A549 (cell line): ENCODE results near the gene P2RX5. TPM values are rescaled to one million over a fixed set of nuclear protein-coding genes. Genes with fewer than 3 reads are reported as not detected.
A peak's percentile ranks its signal among the peaks of the same experiment; 100 is the strongest.

ENCODE experiments used
- ATAC-seq, 2 experiments: fragments of 200-7000 bp in 1 of 2; fragments of >200 bp in 1 of 2; cut with Nextera tagmentation in 1 of 2; cut with Tn5 transposase in 1 of 2; 3 replicates each; pipeline versions ENCODE4 v1.8.0 to v1.9.1; 2018 to 2020; ENCODE audit warnings: mild to moderate bottlenecking in 1 of 2, moderate library complexity in 1 of 2
- CTCF ChIA-PET: fragments of 300-600 bp; sonication (Branson Sonifier 250); formaldehyde crosslinking; extraction: SDS; loops from one replicate; lab custom pipeline; 2021; ENCODE audit warnings: antibody characterized with exemption, inconsistent platforms; lab: Yijun Ruan, JAX
- POLR2A ChIA-PET: fragments of 350-600 bp; formaldehyde crosslinking; extraction: SDS; loops from one replicate; lab custom pipeline; 2021; ENCODE audit warnings: antibody characterized with exemption, inconsistent platforms; lab: Yijun Ruan, JAX
- DNase-seq, 2 experiments: peaks; one replicate each; pipeline versions ENCODE4 v3.0.0 to v3.0.0-alpha.2; 2011 to 2016; ENCODE audit warnings: low read depth in 1 of 2, low spot score in 1 of 2
- FAIRE-seq: peaks from 2 replicates; lab custom pipeline; 2011; peaks lifted over from hg19 to GRCh38; lab: Jason Lieb, UNC
- H3K27ac ChIP-seq, 2 experiments: fragments of >200 bp; sonication (Bioruptor Twin); formaldehyde crosslinking; 3 replicates each; pipeline ENCODE4 v1.5.1; 2016 to 2017
- H3K4me1 ChIP-seq: fragments of >200 bp; sonication (Bioruptor Twin); formaldehyde crosslinking; 3 replicates; pipeline ENCODE4 v1.6.1; 2016
- H3K4me2 ChIP-seq: fragments of >200 bp; sonication (Bioruptor Twin); formaldehyde crosslinking; 3 replicates; pipeline ENCODE4 v1.6.1; 2016
- H3K4me3 ChIP-seq: fragments of >200 bp; sonication (Bioruptor Twin); formaldehyde crosslinking; 3 replicates; pipeline ENCODE4 v1.5.1; 2016
- H3K9me3 ChIP-seq: fragments of >200 bp; sonication (Bioruptor Twin); formaldehyde crosslinking; 3 replicates; pipeline ENCODE4 v1.6.1; 2016
- CBX2 ChIP-seq: fragments of 200-600 bp; sonication (generic); IDR thresholded peaks from 2 replicates; pipeline ENCODE4 v1.6.1; 2016; ENCODE audit warnings: low read depth, mild to moderate bottlenecking, borderline replicate concordance
- CBX8 ChIP-seq: fragments of 200-600 bp; sonication (generic); IDR thresholded peaks from 2 replicates; pipeline ENCODE4 v1.6.1; 2016
- FOSL2 ChIP-seq, 2 experiments: fragments of 450-650 bp in 1 of 2; fragments of >200 bp in 1 of 2; sonication (Bioruptor Twin) in 1 of 2; formaldehyde crosslinking; IDR thresholded peaks; 2 replicates each; pipeline versions ENCODE4 v1.5.0 to v1.6.1; 2016 to 2020; ENCODE audit warnings: mild to moderate bottlenecking in 1 of 2, moderate library complexity in 1 of 2
- HOXA7 ChIP-seq: fragments of 250-450 bp; sonication (Bioruptor Pico); IDR thresholded peaks from 2 replicates; pipeline ENCODE4 v1.5.0; 2020; ENCODE audit warnings: mild to moderate bottlenecking, moderate library complexity
- HOXB13 ChIP-seq: fragments of 250-450 bp; sonication (Bioruptor Pico); IDR thresholded peaks from 2 replicates; pipeline ENCODE4 v1.5.0; 2020; ENCODE audit warnings: low read depth, mild to moderate bottlenecking, moderate library complexity
- HOXB5 ChIP-seq: fragments of 250-450 bp; sonication (Bioruptor Pico); IDR thresholded peaks from 2 replicates; pipeline ENCODE4 v1.5.0; 2020; ENCODE audit warnings: mild to moderate bottlenecking, moderate library complexity
- JUNB ChIP-seq: fragments of >200 bp; sonication (Bioruptor Twin); formaldehyde crosslinking; IDR thresholded peaks from 2 replicates; pipeline ENCODE4 v1.6.1; 2016
- KDM5A ChIP-seq: fragments of 200-600 bp; sonication (generic); IDR thresholded peaks from 2 replicates; pipeline ENCODE4 v1.6.1; 2016; ENCODE audit warnings: antibody characterized with exemption, mild to moderate bottlenecking
- MAFK ChIP-seq: fragments of 450-650 bp; IDR thresholded peaks from 2 replicates; pipeline ENCODE4 v1.6.1; 2014; ENCODE audit not compliant: partially characterized antibody
- PHF8 ChIP-seq: fragments of 200-600 bp; sonication (generic); IDR thresholded peaks from 2 replicates; pipeline ENCODE4 v1.6.1; 2016; ENCODE audit warnings: low read depth, mild to moderate bottlenecking, antibody characterized with exemption, moderate library complexity, borderline replicate concordance
- RARB ChIP-seq: fragments of 250-450 bp; sonication (Bioruptor Pico); IDR thresholded peaks from 2 replicates; pipeline ENCODE4 v1.8.0; 2021; ENCODE audit warnings: mild to moderate bottlenecking, moderate library complexity
- RFX5 ChIP-seq: fragments of 450-650 bp; IDR thresholded peaks from 2 replicates; pipeline ENCODE4 v1.7.1; 2014; ENCODE audit warnings: antibody characterized with exemption, mild to moderate bottlenecking, moderate library complexity
- SREBF2 ChIP-seq: fragments of 450-650 bp; IDR thresholded peaks from 2 replicates; pipeline ENCODE4 v1.6.1; 2014; ENCODE audit warnings: mild to moderate bottlenecking, moderate library complexity
- TFCP2L1 ChIP-seq: fragments of 250-450 bp; sonication (Bioruptor Pico); IDR thresholded peaks from 2 replicates; pipeline ENCODE4 v1.5.0; 2021; ENCODE audit warnings: mild to moderate bottlenecking
- WGBS: methylation state at CpG from one replicate; pipeline ENCODE4 v1.1.6; 2017; ENCODE audit errors: missing lambda C conversion rate; 5-methylcytosine and 5-hydroxymethylcytosine counted together
- polyA plus RNA-seq, 4 experiments: library from polyadenylated mRNA; depleted of rRNA in 3 of 4; stranded (reverse); fragments of >200 nt; fragmentation: RNase III in 1 of 4; extraction: RNeasy Plus Mini Kit Qiagen cat#74134 plus additional on column Dnase treatment in 1 of 4; gene quantifications; 2 replicates in 3 of 4; 3 replicates in 1 of 4; pipeline ENCODE4 v1.2.3, GENCODE V29; 2011 to 2017
- TF ChIP-seq, protein P1 (sequence below): fragments of >200 bp; sonication (Bioruptor Twin); formaldehyde crosslinking; IDR thresholded peaks from 2 replicates; pipeline ENCODE4 v1.6.1; 2016
- TF ChIP-seq, protein P2 (sequence below): fragments of 200-600 bp; sonication (generic); IDR thresholded peaks from 2 replicates; pipeline ENCODE4 v1.6.1; 2016; ENCODE audit warnings: antibody characterized with exemption, mild to moderate bottlenecking, moderate library complexity
- TF ChIP-seq, protein P3 (sequence below): fragments of 150-350 bp; IDR thresholded peaks from 2 replicates; pipeline ENCODE4 v1.6.1; 2014; ENCODE audit warnings: low read depth, mild to moderate bottlenecking, low read length
- TF ChIP-seq, protein P4 (sequence below): fragments of >200 bp; sonication (Bioruptor Twin); formaldehyde crosslinking; IDR thresholded peaks from 3 replicates; pipeline ENCODE4 v1.6.1; 2016

P2RX5 gene
- polyA plus RNA-seq, 2 of the 4 experiments (the other 2 are of a cell fraction) = 7.8 to 10.6 TPM

DNA sequence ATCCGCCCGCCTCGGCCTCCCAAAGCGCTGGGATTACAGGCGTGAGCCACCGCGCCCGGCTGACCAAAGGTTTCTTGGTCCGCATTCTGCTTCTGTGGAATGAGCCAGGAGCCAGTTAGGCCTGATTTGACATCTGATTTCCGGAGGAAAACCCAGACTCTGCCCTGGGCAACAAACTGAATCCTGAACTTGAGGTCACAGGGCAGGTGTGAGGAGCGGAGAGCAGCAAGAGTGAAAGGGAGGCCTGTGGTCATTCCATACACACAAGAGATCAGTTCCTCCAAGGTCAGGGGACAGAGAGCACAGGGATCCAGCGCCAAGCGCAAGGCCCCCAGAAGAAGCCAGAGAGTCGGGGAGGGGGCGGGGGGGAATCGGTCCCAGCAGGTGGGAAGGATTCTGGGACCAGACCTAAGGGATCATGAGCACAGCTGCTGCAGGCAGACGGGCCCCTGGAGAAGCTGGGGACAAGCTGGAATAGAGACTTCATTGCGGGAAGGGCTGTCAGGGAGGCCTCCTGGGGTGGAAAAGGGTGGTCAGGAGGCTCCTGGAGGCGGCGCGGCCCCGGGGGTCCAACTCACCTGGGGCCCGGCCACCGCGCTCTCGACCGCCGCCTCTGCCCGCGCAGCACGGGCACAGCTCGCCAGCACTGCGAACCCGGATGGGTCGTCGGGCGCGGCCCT lies 60.3 kb downstream of the P2RX5 start:
- ATAC-seq (peak; percentile 6 to 25; a peak in 4 of 6 replicates), DNase-seq (peak in 1 of 2 experiments; percentile 37)
- H3K4me3 ChIP-seq = peak overlapping the region; percentile 93
- CTCF ChIA-PET = interaction anchor here (0.8 to 3.8 kb wide), 11 partner anchors 12 to 787 kb away, joined by 3 to 27 read pairs (median 3); partner anchors contain the start of genes EMC6 and TAX1BP3
- H3K9me3 ChIP-seq = no peaks in the 10 kb centered on the region
- 44% methylated on average over 22 of the region's 38 CpGs for WGBS
- H3K4me2 ChIP-seq = peak overlapping the region; percentile 81
- TF ChIP-seq SREBF2 (no peak), TFCP2L1 (0 out of 2 replicates have a peak, but pooled peaks have one; percentile 18), PHF8 (peak; percentile 55)
- TF ChIP-seq, all 56 proteins: peak for 2
- H3K4me1 ChIP-seq = peaks cover 14% of the 10 kb centered on the region
- H3K27ac ChIP-seq = peak overlapping the region; percentile 90 to 97
- no peak for FAIRE-seq
- POLR2A ChIA-PET = interaction anchor here (0.8 to 2.2 kb wide), 12 partner anchors 9 to 587 kb away, joined by 3 to 24 read pairs (median 4); partner anchors contain the start of gene HASPIN

DNA sequence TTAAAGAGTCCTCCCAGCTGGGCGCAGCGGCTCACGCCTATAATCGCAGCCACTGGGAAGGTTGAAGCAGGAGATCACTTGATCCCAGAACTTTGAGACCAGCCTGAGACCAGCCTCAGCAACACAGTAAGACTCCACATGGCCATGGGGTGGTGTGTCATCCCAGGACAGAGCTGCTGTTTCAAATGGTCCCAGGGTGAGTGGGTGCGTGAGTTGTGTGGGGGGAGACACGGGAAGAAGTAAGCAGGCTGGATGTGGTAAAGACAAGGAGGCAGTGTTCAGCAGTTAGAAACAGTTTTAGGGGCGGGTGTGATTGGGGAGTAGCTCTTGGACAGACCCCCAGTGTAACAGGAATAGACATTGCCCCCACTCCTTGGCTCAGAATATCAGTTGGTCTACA lies 63.7 kb downstream of the P2RX5 start:
- Histone ChIP-seq H3K9me3 (no peaks in the 10 kb centered on the region), H3K4me3 (no peak overlapping the region), H3K4me1 (peaks cover 8% of the 10 kb centered on the region), H3K27ac (no peak overlapping the region), H3K4me2 (no peak overlapping the region)
- no peak for FAIRE-seq
- POLR2A ChIA-PET = no interaction called here
- DNase-seq = no peak
- TF ChIP-seq, protein P1, sequence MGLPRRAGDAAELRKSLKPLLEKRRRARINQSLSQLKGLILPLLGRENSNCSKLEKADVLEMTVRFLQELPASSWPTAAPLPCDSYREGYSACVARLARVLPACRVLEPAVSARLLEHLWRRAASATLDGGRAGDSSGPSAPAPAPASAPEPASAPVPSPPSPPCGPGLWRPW = no peak
- TF ChIP-seq MAFK = no peak
- no peak for TF ChIP-seq JUNB
- no peak for TF ChIP-seq FOSL2 (IDR thresholded peaks at IDR 0.05)
- TF ChIP-seq FOSL2 (CRISPR knock-in tag; IDR thresholded peaks at IDR 0.05) = no peak
- TF ChIP-seq, protein P2, sequence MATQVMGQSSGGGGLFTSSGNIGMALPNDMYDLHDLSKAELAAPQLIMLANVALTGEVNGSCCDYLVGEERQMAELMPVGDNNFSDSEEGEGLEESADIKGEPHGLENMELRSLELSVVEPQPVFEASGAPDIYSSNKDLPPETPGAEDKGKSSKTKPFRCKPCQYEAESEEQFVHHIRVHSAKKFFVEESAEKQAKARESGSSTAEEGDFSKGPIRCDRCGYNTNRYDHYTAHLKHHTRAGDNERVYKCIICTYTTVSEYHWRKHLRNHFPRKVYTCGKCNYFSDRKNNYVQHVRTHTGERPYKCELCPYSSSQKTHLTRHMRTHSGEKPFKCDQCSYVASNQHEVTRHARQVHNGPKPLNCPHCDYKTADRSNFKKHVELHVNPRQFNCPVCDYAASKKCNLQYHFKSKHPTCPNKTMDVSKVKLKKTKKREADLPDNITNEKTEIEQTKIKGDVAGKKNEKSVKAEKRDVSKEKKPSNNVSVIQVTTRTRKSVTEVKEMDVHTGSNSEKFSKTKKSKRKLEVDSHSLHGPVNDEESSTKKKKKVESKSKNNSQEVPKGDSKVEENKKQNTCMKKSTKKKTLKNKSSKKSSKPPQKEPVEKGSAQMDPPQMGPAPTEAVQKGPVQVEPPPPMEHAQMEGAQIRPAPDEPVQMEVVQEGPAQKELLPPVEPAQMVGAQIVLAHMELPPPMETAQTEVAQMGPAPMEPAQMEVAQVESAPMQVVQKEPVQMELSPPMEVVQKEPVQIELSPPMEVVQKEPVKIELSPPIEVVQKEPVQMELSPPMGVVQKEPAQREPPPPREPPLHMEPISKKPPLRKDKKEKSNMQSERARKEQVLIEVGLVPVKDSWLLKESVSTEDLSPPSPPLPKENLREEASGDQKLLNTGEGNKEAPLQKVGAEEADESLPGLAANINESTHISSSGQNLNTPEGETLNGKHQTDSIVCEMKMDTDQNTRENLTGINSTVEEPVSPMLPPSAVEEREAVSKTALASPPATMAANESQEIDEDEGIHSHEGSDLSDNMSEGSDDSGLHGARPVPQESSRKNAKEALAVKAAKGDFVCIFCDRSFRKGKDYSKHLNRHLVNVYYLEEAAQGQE = no peak
- no peak for TF ChIP-seq RARB (CRISPR knock-in tag)
- TF ChIP-seq CBX8 = no peak
- no peak for TF ChIP-seq HOXA7
- no peak for TF ChIP-seq HOXB5 (CRISPR knock-in tag)
- TF ChIP-seq RFX5 = no peak
- TF ChIP-seq KDM5A = no peak
- TF ChIP-seq, protein P3, sequence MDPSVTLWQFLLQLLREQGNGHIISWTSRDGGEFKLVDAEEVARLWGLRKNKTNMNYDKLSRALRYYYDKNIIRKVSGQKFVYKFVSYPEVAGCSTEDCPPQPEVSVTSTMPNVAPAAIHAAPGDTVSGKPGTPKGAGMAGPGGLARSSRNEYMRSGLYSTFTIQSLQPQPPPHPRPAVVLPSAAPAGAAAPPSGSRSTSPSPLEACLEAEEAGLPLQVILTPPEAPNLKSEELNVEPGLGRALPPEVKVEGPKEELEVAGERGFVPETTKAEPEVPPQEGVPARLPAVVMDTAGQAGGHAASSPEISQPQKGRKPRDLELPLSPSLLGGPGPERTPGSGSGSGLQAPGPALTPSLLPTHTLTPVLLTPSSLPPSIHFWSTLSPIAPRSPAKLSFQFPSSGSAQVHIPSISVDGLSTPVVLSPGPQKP = no peak
- TF ChIP-seq CBX2 = no peak
- TF ChIP-seq HOXB13 (CRISPR knock-in tag) = no peak
- TF ChIP-seq, protein P4, sequence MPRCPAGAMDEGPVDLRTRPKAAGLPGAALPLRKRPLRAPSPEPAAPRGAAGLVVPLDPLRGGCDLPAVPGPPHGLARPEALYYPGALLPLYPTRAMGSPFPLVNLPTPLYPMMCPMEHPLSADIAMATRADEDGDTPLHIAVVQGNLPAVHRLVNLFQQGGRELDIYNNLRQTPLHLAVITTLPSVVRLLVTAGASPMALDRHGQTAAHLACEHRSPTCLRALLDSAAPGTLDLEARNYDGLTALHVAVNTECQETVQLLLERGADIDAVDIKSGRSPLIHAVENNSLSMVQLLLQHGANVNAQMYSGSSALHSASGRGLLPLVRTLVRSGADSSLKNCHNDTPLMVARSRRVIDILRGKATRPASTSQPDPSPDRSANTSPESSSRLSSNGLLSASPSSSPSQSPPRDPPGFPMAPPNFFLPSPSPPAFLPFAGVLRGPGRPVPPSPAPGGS = no peak
- CTCF ChIA-PET = interaction anchor here (0.6 to 4.4 kb wide), 6 partner anchors 11 to 830 kb away, joined by 3 to 20 read pairs (median 3); no protein-coding TSS in a partner anchor
- WGBS = 97% methylated on average over 7 of the region's 7 CpGs
- no peak for ATAC-seq
